Progenitor cell of endocrine pancreas (in vitro differentiated cells): ENCODE measurements around the gene EPGN. TPM values are rescaled to one million over a fixed set of nuclear protein-coding genes. Genes with fewer than 3 reads are reported as not detected.

Experiments used
- DNase-seq: peaks from one replicate; pipeline ENCODE4 v3.0.0; 2021; ENCODE audit warnings: low spot score; ENCODE audit not compliant: unreplicated experiment
- H3K27ac Mint-ChIP-seq: 2 replicates; pipeline ENCODE4 v1.8.0; 2021; ENCODE audit warnings: mild to moderate bottlenecking, moderate library complexity, mixed read lengths
- H3K27me3 Mint-ChIP-seq: 2 replicates; pipeline ENCODE4 v1.8.0; 2021; ENCODE audit warnings: mixed read lengths
- H3K36me3 Mint-ChIP-seq: 2 replicates; pipeline ENCODE4 v1.8.0; 2022; ENCODE audit warnings: mixed read lengths; ENCODE audit not compliant: insufficient read depth
- H3K4me1 Mint-ChIP-seq: 2 replicates; pipeline ENCODE4 v1.8.0; 2021; ENCODE audit warnings: low read depth, mixed read lengths
- H3K4me3 Mint-ChIP-seq: 2 replicates; pipeline ENCODE4 v1.8.0; 2021; ENCODE audit warnings: low read depth, mild to moderate bottlenecking, moderate library complexity, mixed read lengths
- H3K9me3 Mint-ChIP-seq: 2 replicates; pipeline ENCODE4 v1.8.0; 2021; ENCODE audit warnings: low read depth, mixed read lengths
- total RNA-seq: library from RNA; stranded (reverse); gene quantifications from 2 replicates; pipeline ENCODE4 v1.2.1, GENCODE V29; 2021
- TF ChIP-seq, protein P1 (sequence below): fragments of 200-600 bp; sonication (generic); IDR thresholded peaks from one replicate; pipeline ENCODE4 v1.5.0; 2021; ENCODE audit warnings: antibody characterized with exemption, mild to moderate bottlenecking; ENCODE audit not compliant: unreplicated experiment

EPGN gene
- total RNA-seq, 1 donor from 2014 or later = not detected

DNA sequence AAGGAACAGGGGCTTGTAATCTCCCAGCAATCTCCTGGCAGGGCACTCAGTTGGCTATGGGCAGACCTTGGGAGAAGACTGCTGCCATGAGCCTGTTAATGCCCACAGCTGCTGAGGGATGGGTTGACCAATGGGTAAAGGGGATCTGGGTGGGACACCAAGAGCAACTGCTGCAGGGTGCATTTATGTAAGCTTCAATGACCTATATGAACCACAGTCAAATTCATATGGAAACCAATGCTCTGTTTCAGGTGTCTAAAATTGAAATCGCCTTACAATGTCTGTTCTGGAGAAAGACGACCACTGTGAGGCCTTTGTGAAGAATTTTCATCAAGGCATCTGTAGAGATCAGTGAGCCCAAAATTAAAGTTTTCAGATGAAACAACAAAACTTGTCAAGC lies 6.1 kb downstream of the EPGN start:
- no peak for DNase-seq
- TF ChIP-seq, protein P1, sequence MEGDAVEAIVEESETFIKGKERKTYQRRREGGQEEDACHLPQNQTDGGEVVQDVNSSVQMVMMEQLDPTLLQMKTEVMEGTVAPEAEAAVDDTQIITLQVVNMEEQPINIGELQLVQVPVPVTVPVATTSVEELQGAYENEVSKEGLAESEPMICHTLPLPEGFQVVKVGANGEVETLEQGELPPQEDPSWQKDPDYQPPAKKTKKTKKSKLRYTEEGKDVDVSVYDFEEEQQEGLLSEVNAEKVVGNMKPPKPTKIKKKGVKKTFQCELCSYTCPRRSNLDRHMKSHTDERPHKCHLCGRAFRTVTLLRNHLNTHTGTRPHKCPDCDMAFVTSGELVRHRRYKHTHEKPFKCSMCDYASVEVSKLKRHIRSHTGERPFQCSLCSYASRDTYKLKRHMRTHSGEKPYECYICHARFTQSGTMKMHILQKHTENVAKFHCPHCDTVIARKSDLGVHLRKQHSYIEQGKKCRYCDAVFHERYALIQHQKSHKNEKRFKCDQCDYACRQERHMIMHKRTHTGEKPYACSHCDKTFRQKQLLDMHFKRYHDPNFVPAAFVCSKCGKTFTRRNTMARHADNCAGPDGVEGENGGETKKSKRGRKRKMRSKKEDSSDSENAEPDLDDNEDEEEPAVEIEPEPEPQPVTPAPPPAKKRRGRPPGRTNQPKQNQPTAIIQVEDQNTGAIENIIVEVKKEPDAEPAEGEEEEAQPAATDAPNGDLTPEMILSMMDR = no peak
- Mint-ChIP-seq H3K9me3 (no peaks in the 10 kb centered on the region), H3K4me3 (no peak overlapping the region), H3K27ac (no peak overlapping the region), H3K27me3 (no peaks in the 10 kb centered on the region), H3K36me3 (no peaks in the 10 kb centered on the region), H3K4me1 (no peaks in the 10 kb centered on the region)

DNA sequence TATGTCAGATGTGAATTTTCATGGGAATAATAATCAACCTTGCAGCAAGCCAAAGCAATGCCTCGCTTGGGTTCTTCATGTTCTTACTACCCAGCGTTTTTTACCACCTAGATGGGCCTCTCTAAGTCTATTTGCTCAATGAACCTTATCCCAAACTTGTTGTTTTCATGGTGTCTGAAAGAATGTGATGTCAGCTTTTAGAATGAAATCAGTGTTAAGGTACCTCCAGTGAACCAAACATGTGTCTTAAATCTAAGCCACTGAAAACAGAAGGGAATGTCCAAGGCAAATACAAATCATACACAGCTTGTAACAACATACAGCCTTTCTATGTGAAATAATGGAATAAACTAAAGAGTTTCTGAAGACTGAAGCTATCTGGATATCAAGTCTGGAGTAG lies 6.7 kb downstream of the EPGN start:
- Mint-ChIP-seq H3K9me3 (no peaks in the 10 kb centered on the region), H3K27me3 (no peaks in the 10 kb centered on the region), H3K4me1 (no peaks in the 10 kb centered on the region), H3K27ac (no peak overlapping the region), H3K4me3 (no peak overlapping the region), H3K36me3 (no peaks in the 10 kb centered on the region)
- DNase-seq = no peak
- TF ChIP-seq, protein P1 = no peak

DNA sequence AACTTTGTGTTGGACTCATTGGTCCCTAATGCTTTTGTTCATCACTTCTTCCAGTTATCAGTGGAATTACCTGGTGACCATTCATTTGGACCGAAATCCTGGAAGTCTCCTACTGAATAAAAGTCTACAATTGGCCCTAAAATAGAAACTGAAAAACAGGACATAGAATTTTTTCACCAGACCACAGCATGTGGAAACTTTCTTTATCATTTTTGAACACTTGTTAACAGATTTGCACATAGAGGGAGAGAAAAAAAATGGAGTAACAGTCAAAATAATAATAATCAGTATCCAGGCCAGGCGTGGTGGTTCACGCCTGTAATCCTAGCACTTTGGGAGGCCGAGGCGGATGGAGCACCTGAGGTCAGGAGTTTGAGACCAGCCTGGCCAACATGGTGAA lies 7.1 kb downstream of the EPGN start:
- H3K4me1 Mint-ChIP-seq = no peaks in the 10 kb centered on the region
- no peaks in the 10 kb centered on the region for H3K9me3 Mint-ChIP-seq
- no peak for DNase-seq
- TF ChIP-seq, protein P1 = no peak
- H3K27me3 Mint-ChIP-seq = no peaks in the 10 kb centered on the region
- no peak overlapping the region for H3K4me3 Mint-ChIP-seq
- H3K36me3 Mint-ChIP-seq = no peaks in the 10 kb centered on the region
- H3K27ac Mint-ChIP-seq = no peak overlapping the region

DNA sequence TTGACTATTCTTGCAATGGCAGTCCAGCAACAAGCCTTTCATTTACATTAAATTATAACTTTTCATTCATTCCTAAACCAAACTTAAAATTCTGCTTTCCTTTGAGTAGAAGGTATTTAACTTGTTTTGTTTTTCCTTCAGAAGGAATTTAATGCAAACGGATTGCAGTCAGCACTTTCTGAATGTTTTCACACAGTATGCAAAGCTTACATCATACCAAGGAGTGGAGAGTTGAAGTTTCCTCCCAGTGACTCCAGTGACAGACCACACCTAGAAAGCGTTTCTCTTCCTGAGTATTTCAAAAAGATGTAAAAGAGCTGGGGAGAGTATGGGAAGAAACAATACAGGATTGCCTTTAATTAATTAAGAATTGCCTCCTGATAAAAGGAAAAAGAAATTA lies 8.1 kb downstream of the EPGN start:
- no peaks in the 10 kb centered on the region for H3K4me1 Mint-ChIP-seq
- no peaks in the 10 kb centered on the region for H3K36me3 Mint-ChIP-seq
- TF ChIP-seq, protein P1 = no peak
- DNase-seq = no peak
- no peaks in the 10 kb centered on the region for H3K27me3 Mint-ChIP-seq
- no peaks in the 10 kb centered on the region for H3K9me3 Mint-ChIP-seq
- no peak overlapping the region for H3K27ac Mint-ChIP-seq
- no peak overlapping the region for H3K4me3 Mint-ChIP-seq

DNA sequence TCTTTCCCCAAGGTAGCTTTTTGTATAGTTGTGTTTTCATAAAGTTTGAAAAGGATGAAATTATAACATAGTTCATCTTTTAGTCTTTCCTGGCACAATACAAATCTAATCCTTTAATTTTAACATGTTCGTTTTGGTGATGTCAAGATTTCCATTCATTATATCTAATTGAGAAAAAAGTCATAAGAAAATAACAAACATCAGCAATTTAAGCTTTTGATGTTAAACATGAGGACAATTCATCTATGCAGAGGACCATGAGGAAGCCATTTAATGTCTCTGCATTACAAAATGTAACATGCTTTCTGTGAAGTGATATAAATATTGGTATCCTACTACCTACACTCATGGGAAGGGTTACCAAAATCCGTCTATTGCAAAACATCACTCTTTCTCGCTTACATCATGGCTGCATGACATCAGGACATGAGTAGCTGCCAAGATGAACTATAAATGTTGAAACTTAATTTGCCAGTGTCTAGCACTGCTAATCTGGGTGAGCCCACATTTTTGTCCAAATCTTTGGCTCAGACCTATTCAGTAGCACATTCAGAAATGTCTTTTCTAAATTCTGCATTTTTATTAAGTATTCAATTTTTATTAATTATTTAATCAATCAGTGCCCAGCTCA lies 9.5 kb downstream of the EPGN start:
- no peaks in the 10 kb centered on the region for H3K9me3 Mint-ChIP-seq
- H3K4me3 Mint-ChIP-seq = no peak overlapping the region
- H3K27ac Mint-ChIP-seq = no peak overlapping the region
- no peak for DNase-seq
- TF ChIP-seq, protein P1 = no peak
- no peaks in the 10 kb centered on the region for H3K27me3 Mint-ChIP-seq
- H3K4me1 Mint-ChIP-seq = no peaks in the 10 kb centered on the region
- no peaks in the 10 kb centered on the region for H3K36me3 Mint-ChIP-seq
